Stimulated activated CD4-positive, alpha-beta T cell treated with anti-CD3 and anti-CD28 coated beads, TNF-alpha, amount 100 ng/mL, for 24 hours (primary cell): ENCODE measurements around the gene SIK2.

ENCODE experiments used
- DNase-seq, 3 experiments: peaks; one replicate each; pipeline ENCODE4 v3.0.0-alpha.2; 2020; ENCODE audit warnings: low read depth in 3 of 3

The SIK2 gene

DNA sequence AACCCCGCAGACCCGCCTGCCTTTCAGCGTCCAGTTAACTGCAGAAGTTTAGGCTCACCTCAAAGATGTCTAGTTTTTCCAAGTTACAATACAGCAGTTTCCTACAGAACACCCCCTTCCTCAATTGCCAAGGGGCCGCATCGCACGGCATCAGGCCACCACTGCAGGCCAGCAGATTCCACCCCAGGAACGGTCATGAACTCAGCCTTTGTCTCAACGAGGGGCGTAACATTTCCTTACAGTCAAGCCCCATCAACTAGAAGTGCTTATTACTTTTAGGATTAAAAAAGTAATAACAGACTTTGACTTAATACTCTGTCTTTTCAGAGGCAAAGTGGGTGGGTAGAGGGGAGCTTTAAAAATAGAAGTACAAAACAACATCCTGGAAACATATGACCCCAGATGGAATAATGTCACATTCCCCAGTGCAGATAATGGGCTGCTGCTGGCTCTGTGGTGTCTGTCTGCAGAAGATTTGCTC is 127.6 kb downstream of the SIK2 start:
- DNase-seq, result no peak

GRCh38 chr11:111730871-111731591 is 128.8 kb downstream of the SIK2 start:
- no peak for DNase-seq

- no peak for DNase-seq
These were observed 129.6 kb downstream of the SIK2 start for GRCh38 chr11:111731821-111732220.

DNA sequence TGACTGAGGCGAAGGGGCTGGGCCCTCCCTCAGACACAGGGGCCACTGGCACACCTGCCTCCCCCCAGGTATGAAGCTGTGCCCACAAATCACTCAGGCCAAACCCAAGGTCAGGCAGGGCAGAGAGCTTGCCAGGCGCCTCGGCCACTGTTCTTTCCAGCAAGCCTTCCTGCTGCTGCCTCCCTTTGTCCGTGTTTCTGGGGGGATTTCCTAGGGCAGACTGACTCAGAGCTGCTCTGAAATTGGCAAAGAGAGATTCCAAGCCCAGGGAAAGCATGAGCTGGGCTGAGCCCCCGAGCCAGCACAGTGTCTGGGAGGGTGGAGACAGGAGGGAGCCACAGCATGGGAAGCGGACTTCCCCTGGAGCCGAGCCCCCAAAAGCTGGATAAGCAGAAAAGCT is 130.8 kb downstream of the SIK2 start:
- no peak for DNase-seq

- DNase-seq, result no peak
These were observed 131.4 kb downstream of the SIK2 start for GRCh38 chr11:111733611-111734088.

- DNase-seq, result no peak
These were observed 132.1 kb downstream of the SIK2 start for GRCh38 chr11:111734101-111734953.

DNA sequence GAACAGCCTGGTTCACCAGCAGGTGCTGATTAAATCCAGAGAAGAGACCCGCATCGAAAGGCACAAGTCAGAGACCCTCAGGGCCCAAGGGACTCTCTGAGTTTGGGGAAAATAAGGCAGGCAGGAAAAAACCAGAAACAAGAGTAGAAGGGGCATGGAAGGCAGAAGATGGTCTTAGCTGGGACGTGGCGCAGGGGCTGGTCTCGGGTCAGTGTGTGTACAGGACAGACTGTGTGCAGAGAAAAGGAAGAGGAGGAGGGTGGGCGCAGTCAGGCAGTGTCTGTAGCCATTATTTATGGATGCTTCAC is 132.7 kb downstream of the SIK2 start:
- DNase-seq, result no peak

GRCh38 chr11:111735262-111736116 is 133.2 kb downstream of the SIK2 start:
- no peak for DNase-seq

- no peak for DNase-seq
These were observed 133.9 kb downstream of the SIK2 start for GRCh38 chr11:111736181-111736590.

DNA sequence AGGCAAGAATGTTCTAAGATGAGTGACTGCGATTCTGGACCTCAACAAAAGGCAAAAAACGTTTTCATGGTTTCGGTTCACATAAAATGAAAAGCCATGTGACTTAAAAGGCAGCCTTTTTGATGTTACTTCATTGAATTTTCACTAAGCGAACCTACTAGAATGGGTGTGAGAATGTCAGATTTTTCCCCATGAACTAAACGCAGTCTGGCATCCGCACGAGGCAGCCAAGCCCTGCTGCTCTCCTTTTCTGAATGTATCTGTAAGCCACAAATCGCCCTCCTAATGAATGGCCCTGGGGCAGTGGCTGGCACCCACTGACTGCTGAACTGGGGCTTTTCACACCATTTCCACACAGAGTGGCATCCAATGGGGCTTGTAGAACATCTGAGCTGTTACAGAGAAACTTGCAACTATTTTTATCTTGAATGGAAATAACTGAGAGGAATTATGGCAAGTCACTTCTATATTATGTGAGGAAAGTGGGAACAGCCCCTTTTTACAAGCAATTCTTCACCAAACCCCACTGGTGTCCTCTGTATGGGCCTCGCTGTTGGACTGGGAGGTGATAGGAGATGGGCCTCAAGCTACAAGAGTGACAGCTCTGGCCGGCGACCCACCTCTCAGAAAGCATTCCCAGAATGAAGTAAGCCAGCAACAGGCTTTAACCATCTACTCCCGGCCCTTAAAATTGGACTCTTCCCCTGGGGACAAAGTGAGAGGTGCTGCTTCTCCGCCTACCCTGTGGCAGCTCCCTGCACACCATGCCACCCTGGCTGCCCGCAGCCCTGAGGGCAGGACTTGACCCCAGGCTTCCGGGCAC is 134.6 kb downstream of the SIK2 start:
- no peak for DNase-seq

DNA sequence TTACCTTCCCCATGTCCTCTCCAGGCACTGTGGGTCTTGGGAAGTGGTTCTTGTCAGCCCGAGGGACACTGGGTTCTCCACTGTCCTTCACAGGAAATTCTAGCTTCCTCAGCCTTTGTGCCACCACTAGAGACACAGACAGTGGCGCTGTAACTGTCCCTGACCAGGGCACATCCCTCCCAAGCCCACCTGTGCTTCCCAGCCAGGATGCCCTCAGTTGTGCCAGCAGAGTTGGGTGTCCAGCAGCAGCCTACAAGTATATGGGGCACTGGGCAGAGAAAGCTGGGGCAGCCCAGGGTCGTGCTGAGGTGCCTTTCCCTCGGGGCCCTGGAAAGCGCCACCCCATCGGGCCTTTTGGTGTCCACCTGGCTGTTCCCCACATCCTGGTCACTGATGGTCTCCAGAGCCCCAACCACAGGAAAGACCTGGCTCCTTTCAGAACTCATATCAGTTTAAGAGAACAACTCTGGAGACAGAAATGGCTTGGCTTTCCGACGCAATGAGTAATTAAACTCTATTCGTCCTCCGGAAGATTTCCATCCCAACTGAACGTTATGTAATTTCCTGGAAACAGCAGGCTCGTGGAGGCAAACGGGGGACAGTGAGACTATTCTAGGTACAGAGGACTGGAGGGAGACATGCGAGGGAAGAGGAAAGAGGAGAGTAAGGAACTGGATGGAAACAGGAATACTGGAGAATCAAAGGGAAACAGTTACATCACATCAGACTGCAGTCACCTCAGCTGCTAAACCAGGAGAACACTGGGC is 135.4 kb downstream of the SIK2 start:
- DNase-seq, result no peak

GRCh38 chr11:111739299-111739698 is 137.1 kb downstream of the SIK2 start:
- DNase-seq, result no peak

DNA sequence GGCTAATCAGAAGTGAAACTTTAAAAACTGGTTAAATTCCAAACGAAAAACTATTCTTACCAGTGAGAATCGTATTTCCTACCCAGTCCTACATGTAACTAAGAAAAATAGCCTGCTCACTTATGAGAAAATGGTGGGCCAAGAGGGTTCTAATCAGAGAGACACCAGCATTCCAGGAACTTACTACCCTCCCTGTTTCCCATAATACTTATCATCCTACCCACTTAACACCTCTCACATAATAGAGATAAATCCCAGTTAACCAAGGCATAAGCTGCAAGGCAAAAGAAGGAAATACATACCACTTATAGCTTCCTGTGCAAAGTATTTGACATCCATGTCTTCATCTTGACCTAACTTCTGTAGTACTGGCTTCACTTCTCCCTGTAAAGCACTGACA is 139.5 kb downstream of the SIK2 start:
- DNase-seq, result no peak

DNA sequence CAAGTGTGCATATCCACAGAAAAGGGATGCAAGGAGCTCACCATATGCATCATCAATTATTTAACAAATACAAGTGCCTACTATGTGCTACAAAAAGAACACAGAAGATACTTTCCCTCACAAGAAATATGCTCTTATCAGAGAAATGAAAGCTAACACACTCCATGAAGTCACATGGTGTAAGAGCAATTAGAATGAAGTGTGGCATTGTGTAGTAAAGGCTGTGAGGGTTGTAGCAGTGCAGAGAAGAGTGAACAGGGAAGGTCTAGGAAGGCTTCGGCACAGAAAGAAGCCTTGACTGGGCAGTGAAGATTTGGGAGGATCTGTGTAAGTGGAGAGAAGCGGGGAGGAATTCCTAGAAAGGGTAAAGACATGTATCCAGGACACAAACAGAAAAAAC is 141.5 kb downstream of the SIK2 start:
- no peak for DNase-seq

DNA sequence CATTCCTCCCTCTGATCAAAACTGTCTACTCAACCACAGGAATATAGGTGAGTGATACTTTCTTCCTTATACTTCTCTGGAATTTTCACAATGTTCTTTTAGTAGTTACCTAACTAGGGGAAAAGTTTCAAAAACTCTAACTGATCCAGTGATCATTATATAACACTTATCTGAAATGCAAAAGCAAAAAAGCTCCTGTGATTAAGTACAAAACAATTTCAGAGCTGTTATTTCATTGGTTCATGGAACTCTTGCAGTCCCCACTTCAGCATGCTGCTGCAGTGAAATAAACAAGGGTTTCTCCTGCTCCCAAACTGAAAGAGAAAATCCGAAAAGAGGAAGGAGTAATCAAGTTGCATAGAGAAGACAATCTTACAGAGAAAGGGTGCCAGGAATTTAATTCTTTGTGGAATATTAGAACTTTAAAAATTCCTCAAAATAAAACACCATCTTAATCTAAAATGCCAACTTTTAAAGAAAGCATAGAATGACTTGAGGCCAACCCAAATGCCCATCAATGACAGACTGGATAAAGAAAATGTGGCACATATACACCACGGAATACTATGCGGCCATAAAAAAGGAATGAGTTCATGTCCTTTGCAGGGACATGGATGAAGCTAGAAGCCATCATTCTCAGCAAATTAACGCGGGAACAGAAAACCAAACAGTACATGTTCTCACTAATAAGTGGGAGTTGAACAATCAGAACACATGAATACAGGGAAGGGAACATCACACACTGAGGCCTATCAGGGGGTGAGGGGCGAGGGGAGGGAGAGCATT is 143.7 kb downstream of the SIK2 start:
- no peak for DNase-seq

DNA sequence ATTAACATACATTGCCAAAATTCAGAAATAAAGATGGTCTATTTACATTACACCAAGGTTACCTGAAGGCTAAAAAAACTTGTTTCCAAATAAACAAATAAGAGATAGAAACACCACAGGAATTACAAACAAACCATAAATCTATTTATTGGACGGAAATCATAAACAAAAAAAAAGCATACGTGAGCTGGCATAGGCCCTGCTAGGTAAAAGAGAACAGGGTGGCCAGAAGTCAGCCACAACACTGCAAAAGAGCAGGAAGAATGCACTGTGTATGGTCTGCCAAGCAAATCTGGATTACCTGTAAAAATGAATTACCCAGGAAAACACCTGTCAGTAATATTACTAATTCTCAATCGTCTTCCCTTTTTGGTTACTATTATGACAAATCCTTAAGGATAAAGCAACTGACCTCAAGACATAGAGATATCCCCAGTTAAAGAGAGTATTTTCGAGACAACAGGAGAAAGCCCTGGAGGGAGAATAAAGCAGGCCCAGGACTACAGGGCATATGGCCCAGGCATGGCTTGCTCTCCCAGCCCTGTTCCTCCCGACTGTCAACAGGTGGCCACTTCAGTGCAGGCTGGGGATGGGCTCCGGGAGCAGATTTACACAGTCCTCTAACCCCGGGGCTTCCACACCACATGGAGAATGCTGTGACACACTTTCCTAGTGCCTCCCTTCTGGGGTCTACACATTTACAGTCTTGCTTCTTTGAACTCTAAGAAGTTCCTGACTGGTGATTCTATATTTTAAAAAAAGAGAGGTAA is 146.0 kb downstream of the SIK2 start:
- no peak for DNase-seq

GRCh38 chr11:111749646-111750045 is 147.4 kb downstream of the SIK2 start:
- no peak for DNase-seq

GRCh38 chr11:111756097-111756496 is 153.8 kb downstream of the SIK2 start:
- no peak for DNase-seq

DNA sequence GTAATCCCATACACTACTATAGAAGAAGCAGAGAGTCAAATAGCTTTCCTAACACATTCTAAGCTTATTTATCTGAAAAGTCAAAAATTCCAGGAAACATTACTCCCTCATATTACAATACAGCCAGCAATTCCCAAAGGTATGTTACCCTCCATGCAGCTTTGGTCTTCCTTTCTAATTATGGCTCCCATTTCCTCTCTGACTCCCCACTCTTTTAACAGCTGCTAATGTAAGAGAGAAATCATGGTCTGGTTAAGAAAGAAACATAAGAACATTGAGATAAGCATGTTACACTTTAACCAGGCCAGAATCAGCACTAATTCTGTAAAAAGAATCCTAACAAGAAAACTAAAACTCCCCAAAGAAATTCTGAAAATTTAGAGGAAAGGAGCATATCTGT is 157.1 kb downstream of the SIK2 start:
- DNase-seq, result no peak
